ENCODE results near the gene DCPS.
"Not testable (repeated sequence)": the region's sequence is repeated elsewhere in the genome, so short reads cannot be mapped to it uniquely, and the experiment has no call there.

The DCPS gene

DNA sequence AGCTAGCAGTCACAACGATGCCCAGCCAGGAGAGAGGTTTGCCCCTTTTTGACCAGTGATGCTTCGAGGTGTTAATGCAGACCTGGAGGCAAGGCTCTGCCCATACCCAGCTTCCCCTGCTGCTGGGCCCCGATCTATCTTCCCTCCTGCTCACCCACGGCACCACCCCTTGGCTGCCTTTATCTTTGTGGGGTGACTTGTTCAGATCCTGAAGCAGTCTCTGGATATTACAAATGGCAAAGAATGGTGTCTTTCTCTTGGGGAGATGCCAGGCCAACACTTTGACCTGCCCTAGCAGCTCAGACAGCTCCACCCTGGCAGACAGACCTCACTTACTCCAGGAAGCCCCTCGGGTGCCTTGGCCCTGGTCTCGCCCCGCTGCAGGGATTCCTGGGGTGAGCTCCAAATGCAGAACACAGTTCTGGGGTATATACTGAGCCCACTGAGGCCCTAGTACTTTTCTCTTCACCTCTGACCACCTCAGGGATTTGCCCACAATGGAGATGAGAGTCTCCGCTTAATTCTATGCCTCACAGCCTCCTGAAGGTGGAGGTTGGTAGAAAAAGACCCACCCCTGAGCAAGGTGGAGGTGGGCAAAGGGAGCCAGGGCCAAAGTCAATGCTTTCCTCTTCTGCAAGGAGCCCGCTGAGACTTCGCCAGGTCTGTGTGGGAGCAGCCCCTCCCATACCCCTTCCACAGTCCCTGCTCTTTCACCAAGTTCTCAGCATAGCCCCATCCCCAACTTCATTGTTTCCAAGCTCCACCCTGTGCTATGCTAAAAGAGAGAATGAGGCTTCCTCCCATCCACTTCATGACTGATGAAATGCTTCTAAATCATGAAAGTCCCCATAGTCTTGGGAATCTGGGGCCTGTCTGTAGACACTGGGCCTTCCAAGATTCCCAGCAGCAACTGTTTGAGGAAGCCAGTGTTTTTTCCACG, 40.6 kb downstream of the DCPS start:
- TF ChIP-seq, protein P1, sequence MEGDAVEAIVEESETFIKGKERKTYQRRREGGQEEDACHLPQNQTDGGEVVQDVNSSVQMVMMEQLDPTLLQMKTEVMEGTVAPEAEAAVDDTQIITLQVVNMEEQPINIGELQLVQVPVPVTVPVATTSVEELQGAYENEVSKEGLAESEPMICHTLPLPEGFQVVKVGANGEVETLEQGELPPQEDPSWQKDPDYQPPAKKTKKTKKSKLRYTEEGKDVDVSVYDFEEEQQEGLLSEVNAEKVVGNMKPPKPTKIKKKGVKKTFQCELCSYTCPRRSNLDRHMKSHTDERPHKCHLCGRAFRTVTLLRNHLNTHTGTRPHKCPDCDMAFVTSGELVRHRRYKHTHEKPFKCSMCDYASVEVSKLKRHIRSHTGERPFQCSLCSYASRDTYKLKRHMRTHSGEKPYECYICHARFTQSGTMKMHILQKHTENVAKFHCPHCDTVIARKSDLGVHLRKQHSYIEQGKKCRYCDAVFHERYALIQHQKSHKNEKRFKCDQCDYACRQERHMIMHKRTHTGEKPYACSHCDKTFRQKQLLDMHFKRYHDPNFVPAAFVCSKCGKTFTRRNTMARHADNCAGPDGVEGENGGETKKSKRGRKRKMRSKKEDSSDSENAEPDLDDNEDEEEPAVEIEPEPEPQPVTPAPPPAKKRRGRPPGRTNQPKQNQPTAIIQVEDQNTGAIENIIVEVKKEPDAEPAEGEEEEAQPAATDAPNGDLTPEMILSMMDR (IDR thresholded peaks at IDR 0.05; ENCODE audit: borderline replicate concordance, insufficient read depth, low read depth, low read length), result no peak
- H3K4me3 ChIP-seq (ENCODE audit: low read depth, low read length), result no peak overlapping the region

GRCh38 chr11:126345283-126345682, 41.4 kb downstream of the DCPS start:
- no peak overlapping the region for H3K4me3 ChIP-seq (ENCODE audit: low read depth, low read length)

DNA sequence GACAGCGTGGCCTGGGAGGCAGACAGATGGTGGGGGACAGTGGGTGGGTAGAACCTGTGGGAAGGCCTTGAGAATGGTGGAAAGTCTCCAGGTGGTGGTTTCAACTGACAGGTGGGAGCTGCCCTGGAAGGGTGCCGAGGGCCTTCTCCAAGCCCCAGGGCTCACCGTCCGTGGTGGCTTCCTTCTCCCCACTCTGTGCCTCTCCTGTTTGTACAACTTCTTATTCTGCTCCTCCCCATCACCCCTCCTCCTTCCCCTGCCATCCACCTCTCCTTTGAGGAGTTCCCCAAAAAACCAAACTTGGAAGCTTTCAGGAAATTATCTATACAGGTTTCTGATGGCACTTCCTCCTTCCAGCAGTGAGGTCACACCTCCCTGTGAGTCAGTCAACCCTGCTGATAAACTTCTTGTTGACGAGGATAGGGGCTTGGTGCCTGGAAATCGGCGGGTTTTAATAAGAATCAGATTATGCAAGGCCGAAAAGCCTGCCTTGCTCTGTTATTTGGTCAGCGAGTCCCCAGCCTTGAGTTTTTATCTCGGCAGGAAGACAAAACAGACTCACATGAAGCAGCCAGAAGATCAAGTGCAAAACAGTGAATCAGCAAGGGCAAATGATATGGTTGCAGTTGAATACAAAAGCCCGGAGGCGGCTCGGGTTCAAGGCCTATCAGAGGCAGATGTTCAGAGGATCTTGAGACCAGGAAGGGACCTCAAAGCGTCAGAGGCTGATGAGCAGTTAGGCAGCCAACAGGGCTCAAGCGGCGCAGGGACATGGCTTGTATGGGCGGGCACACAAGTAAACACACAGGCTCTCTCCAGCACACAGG, 42.1 kb downstream of the DCPS start:
- TF ChIP-seq, protein P1 (IDR thresholded peaks at IDR 0.05; ENCODE audit: borderline replicate concordance, insufficient read depth, low read depth, low read length), result no peak
- no peak overlapping the region for H3K4me3 ChIP-seq (ENCODE audit: low read depth, low read length)

More at GRCh38 chr11:126345283-126345682, 41.4 kb downstream of the DCPS start:
- TF ChIP-seq, protein P1 (IDR thresholded peaks at IDR 0.05; ENCODE audit: borderline replicate concordance, insufficient read depth, low read depth, low read length), result no peak

DNA sequence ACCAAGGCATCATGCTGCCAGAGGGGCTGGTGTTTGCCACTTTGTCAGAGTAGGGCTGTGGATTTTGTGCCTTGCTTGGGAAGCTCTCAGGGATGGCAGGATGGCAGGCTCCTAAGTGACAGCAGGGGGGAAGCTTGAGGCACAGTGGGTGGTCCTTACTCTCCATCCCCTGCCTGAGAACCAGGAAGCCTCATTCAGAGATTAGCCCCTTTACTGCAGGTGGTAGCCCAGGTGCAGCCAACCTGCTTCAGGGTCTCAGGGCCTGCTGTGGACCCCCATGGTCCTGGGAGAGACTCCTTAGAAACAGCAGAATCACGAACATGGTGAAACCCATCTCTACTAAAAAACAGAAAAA, 42.7 kb downstream of the DCPS start:
- TF ChIP-seq, protein P1 (IDR thresholded peaks at IDR 0.05; ENCODE audit: borderline replicate concordance, insufficient read depth, low read depth, low read length), result no peak
- H3K4me3 ChIP-seq (ENCODE audit: low read depth, low read length), result no peak overlapping the region

DNA sequence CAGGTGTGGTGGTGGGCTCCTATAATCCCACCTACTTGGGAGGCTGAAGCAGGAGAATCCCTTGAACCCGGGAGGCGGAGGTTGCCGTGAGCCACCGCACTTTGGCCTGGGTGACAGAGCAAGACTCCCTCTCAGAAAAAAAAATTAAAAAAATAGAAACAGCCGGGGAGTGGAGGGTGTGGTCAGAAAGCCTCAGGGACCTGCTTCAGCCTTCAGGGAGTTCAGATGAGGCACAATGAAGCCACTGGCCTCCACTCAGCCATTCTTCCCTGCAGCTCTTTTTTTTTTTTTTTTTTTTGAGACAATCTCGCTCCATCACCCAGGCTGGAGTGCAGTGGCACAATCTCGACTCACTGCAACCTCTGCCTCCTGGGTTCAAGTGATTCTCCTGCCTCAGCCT, 43.1 kb downstream of the DCPS start:
- not testable (repeated sequence) for H3K4me3 ChIP-seq (ENCODE audit: low read depth, low read length)

- H3K4me3 ChIP-seq (ENCODE audit: low read depth, low read length), result no peak overlapping the region
- TF ChIP-seq, protein P1 (IDR thresholded peaks at IDR 0.05; ENCODE audit: borderline replicate concordance, insufficient read depth, low read depth, low read length), result no peak
These were observed 44.1 kb downstream of the DCPS start for GRCh38 chr11:126347751-126348668.

Data from GM12875 (cell line).